OCI-LY3 (cell line): ENCODE data around the gene B4GALNT1.

Experiments used
- H2AFZ ChIP-seq: fragments of 200-600, 300-600 bp; shearing (Covaris generic); 2 replicates; pipeline ENCODE4 v1.6.0; 2014; ENCODE audit warnings: antibody characterized with exemption, low read depth, low read length
- H3K27ac ChIP-seq: fragments of 200-600, 300-600 bp; sonication (generic); 2 replicates; pipeline ENCODE4 v1.5.1; 2014; ENCODE audit warnings: mild to moderate bottlenecking, low read length, moderate library complexity, mixed read lengths
- H3K27me3 ChIP-seq: fragments of 200-600, 300-600 bp; sonication (generic); 2 replicates; pipeline ENCODE4 v1.6.1; 2014; ENCODE audit warnings: low read depth, low read length, mixed read lengths
- H3K36me3 ChIP-seq: fragments of 200-600, 300-600 bp; sonication (generic); replicated peaks from 2 replicates; pipeline ENCODE3; 2014; ENCODE audit warnings: low read depth, low read length, mixed read lengths
- H3K4me1 ChIP-seq: fragments of 300-600, 200-600 bp; sonication (generic); 2 replicates; pipeline ENCODE4 v1.6.1; 2014; ENCODE audit warnings: low read length, mixed read lengths
- H3K4me2 ChIP-seq: fragments of 200-600, 300-600 bp; sonication (generic); 2 replicates; pipeline ENCODE4 v1.6.1; 2014; ENCODE audit warnings: low read length, mixed read lengths
- H3K4me3 ChIP-seq: fragments of 300-600, 200-600 bp; sonication (generic); 2 replicates; pipeline ENCODE4 v1.5.1; 2014; ENCODE audit warnings: antibody characterized with exemption, mild to moderate bottlenecking, low read length, moderate library complexity
- H3K79me2 ChIP-seq: fragments of 300-600, 200-600 bp; shearing (Covaris generic); 2 replicates; pipeline ENCODE4 v1.6.1; 2014; ENCODE audit warnings: mild to moderate bottlenecking, low read length, mixed read lengths
- H3K9ac ChIP-seq: fragments of 300-600, 200-600 bp; shearing (Covaris generic); 2 replicates; pipeline ENCODE4 v1.6.0; 2014; ENCODE audit warnings: mild to moderate bottlenecking, low read length, moderate library complexity
- H3K9me3 ChIP-seq: fragments of 200-600, 300-600 bp; shearing (Covaris generic); 2 replicates; pipeline ENCODE4 v1.6.1; 2014; ENCODE audit warnings: low read length, mixed read lengths; ENCODE audit not compliant: insufficient read depth
- H4K20me1 ChIP-seq: fragments of 200-600, 300-600 bp; sonication (generic); 2 replicates; pipeline ENCODE4 v1.6.1; 2016; ENCODE audit warnings: low read length, mixed read lengths; ENCODE audit not compliant: insufficient read depth
- EZH2phosphoT487 ChIP-seq: fragments of 200-600 bp; shearing (Covaris generic); IDR thresholded peaks from 2 replicates; pipeline ENCODE4 v1.6.1; 2018; ENCODE audit warnings: antibody characterized with exemption, mixed run types, low read depth
- TF ChIP-seq, protein P1 (sequence below): fragments of 200-600, 300-600 bp; sonication (generic); IDR thresholded peaks from 2 replicates; pipeline ENCODE4 v1.5.1; 2014; ENCODE audit warnings: antibody characterized with exemption, low read length, low read depth

Gene B4GALNT1

GRCh38 chr12:57611827-57612710 lies 20.9 kb downstream of the B4GALNT1 start:
- Histone ChIP-seq H3K27me3 (no peaks in the 10 kb centered on the region), H3K9me3 (no peaks in the 10 kb centered on the region), H3K36me3 (peaks cover 8% of the 10 kb centered on the region), H3K9ac (peak overlapping the region; percentile 87), H3K4me1 (peaks cover 28% of the 10 kb centered on the region), H3K4me3 (peak overlapping the region; percentile 95), H2AFZ (no peak overlapping the region), H4K20me1 (no peaks in the 10 kb centered on the region), H3K4me2 (peak overlapping the region; percentile 88), H3K79me2 (no peaks in the 10 kb centered on the region), H3K27ac (no peak overlapping the region)
- TF ChIP-seq, protein P1, sequence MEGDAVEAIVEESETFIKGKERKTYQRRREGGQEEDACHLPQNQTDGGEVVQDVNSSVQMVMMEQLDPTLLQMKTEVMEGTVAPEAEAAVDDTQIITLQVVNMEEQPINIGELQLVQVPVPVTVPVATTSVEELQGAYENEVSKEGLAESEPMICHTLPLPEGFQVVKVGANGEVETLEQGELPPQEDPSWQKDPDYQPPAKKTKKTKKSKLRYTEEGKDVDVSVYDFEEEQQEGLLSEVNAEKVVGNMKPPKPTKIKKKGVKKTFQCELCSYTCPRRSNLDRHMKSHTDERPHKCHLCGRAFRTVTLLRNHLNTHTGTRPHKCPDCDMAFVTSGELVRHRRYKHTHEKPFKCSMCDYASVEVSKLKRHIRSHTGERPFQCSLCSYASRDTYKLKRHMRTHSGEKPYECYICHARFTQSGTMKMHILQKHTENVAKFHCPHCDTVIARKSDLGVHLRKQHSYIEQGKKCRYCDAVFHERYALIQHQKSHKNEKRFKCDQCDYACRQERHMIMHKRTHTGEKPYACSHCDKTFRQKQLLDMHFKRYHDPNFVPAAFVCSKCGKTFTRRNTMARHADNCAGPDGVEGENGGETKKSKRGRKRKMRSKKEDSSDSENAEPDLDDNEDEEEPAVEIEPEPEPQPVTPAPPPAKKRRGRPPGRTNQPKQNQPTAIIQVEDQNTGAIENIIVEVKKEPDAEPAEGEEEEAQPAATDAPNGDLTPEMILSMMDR: no peak
- TF ChIP-seq EZH2phosphoT487: no peak

GRCh38 chr12:57611108-57611826 lies 21.7 kb downstream of the B4GALNT1 start, which contains the start of gene ARHGEF25:
TSS of gene ARHGEF25 (plus strand) at chr12:57611435. CDS start at chr12:57611895, 460 bp downstream.
- Histone ChIP-seq H3K79me2 (no peaks in the 10 kb centered on the region), H3K4me2 (peak within 1 kb of the TSS; percentile 88), H3K27ac (peak within 1 kb of the TSS; percentile 28; the same call in 1 of the 2 replicates), H3K27me3 (no peaks in the 10 kb centered on the region), H3K9ac (peak within 1 kb of the TSS; percentile 87), H2AFZ (peak within 1 kb of the TSS; percentile 87), H3K4me3 (peak within 1 kb of the TSS; percentile 95), H3K9me3 (no peaks in the 10 kb centered on the region), H3K4me1 (peaks cover 28% of the 10 kb centered on the region), H3K36me3 (peaks cover 4% of the 10 kb centered on the region), H4K20me1 (no peaks in the 10 kb centered on the region)
- no peak for TF ChIP-seq EZH2phosphoT487
- TF ChIP-seq, protein P1: no peak

DNA sequence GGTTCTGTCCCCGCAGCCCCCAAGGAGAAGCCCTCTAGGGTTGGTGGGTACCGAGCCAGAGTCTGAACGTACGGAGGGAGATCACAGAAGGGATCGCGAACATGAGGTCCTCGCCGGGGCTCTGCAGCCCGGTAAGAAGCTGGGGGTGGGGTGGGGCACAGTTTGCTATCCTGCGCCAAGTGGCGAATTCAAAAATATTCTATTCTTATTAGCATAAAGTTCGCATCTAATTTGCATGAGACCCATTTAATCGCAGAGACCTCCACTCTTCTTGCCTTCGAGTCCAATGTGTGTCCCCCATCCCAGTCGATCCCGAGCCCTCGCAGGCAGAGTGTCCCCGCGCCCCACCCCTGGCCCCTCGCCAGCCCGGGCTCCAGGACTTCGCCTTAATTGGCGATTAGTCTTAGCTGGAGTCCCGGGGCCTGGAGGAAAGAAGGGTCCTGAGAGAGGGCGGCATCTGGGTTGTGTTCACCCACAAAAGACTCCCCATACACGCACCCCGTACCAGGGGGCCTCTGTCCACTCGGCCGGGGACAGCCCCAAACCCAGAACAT lies 22.4 kb downstream of the B4GALNT1 start:
- Histone ChIP-seq H3K27ac (no peak overlapping the region), H3K9ac (peak overlapping the region; percentile 87), H3K9me3 (no peaks in the 10 kb centered on the region), H3K4me2 (peak overlapping the region; percentile 88), H3K79me2 (peaks cover 3% of the 10 kb centered on the region), H3K27me3 (no peaks in the 10 kb centered on the region), H3K4me1 (peaks cover 30% of the 10 kb centered on the region), H3K4me3 (peak overlapping the region; percentile 95), H4K20me1 (no peaks in the 10 kb centered on the region), H3K36me3 (peaks cover 4% of the 10 kb centered on the region), H2AFZ (peak overlapping the region; percentile 87)
- TF ChIP-seq, protein P1: no peak
- TF ChIP-seq EZH2phosphoT487: no peak
